Parathyroid adenoma (tissue), 2 donors: ENCODE results near the gene ANKRD23.

Experiments
- H2AFZ ChIP-seq: fragments of 300-600 bp; sonication (generic); one replicate; pipeline ENCODE4 v1.7.0; 2017; ENCODE audit warnings: antibody characterized with exemption, mild to moderate bottlenecking
- H3K27ac ChIP-seq: fragments of 300-600 bp; sonication (generic); one replicate; pipeline ENCODE4 v1.7.0; 2017
- H3K27me3 ChIP-seq: fragments of 300-600 bp; sonication (generic); one replicate; pipeline ENCODE4 v1.7.0; 2017; ENCODE audit warnings: low read length; ENCODE audit not compliant: control insufficient read depth, insufficient read depth
- H3K36me3 ChIP-seq: fragments of 300-600 bp; sonication (generic); one replicate; pipeline ENCODE4 v1.7.0; 2017; ENCODE audit warnings: low read length; ENCODE audit not compliant: control insufficient read depth, insufficient read depth
- H3K4me1 ChIP-seq: fragments of 300-600 bp; sonication (generic); one replicate; pipeline ENCODE4 v1.7.0; 2017; ENCODE audit warnings: control low read depth
- H3K4me2 ChIP-seq: fragments of 300-600 bp; sonication (generic); one replicate; pipeline ENCODE4 v1.7.0; 2017; ENCODE audit warnings: low read length
- H3K4me3 ChIP-seq: fragments of 300-600 bp; sonication (generic); one replicate; pipeline ENCODE4 v1.7.0; 2017; ENCODE audit warnings: low read depth, low read length
- H3K79me2 ChIP-seq: fragments of 300-600 bp; sonication (generic); one replicate; pipeline ENCODE4 v1.7.0; 2017; ENCODE audit warnings: control low read depth
- H3K9ac ChIP-seq: fragments of 300-600 bp; sonication (generic); one replicate; pipeline ENCODE4 v1.7.0; 2017; ENCODE audit warnings: mild to moderate bottlenecking
- H3K9me3 ChIP-seq: fragments of 300-600 bp; sonication (generic); one replicate; pipeline ENCODE4 v1.7.0; 2017; ENCODE audit warnings: low read length; ENCODE audit not compliant: control insufficient read depth
- TF ChIP-seq, protein P1 (sequence below): fragments of 300-600 bp; sonication (generic); IDR thresholded peaks from one replicate; pipeline ENCODE4 v1.7.0; 2017; ENCODE audit warnings: antibody characterized with exemption, mild to moderate bottlenecking
- donor health status: primary hyperparathyroidism.

The ANKRD23 gene

DNA sequence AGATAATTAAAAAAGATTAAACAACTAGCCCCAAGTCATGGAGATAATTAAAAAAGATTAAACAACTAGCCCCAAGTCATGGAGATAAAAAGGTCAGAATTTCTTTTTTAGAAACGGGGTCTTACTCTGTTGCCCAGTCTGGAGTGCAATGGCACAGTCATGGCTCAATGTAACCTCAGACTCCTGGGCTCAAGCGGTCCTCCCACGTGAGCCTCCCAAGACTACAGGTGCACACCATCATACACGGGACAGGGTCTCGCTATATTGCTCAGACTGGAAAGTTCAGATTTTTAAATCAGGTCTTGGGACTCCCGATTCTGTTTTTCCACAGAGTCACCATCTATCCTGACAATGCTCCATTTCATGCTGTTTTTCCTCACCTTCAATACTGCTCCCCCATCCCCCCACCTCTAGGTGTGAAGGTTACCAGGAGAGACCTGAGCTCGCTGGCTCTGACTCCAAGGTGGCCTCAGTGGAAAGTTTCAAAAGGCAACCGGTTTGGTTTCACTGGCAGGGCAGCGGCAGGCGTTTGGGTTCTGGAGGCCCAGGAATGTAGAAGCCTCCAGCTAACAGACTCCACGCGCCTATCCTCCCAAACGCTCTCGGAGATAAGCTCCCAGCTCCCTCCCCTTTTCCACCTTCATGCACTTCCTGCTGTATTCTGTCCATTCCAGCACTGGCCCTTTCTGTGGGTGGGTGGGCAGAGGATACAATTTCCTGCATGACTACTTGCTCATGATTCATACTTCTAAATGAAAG is 28.9 kb upstream of the ANKRD23 start:
- Histone ChIP-seq H3K9me3 (no peaks in the 10 kb centered on the region), H3K27ac (no peak overlapping the region), H2AFZ (no peak overlapping the region), H3K79me2 (peaks cover 2% of the 10 kb centered on the region), H3K4me1 (peaks cover 19% of the 10 kb centered on the region), H3K4me2 (no peak overlapping the region), H3K27me3 (no peaks in the 10 kb centered on the region), H3K36me3 (no peaks in the 10 kb centered on the region), H3K4me3 (no peak overlapping the region), H3K9ac (no peak overlapping the region)
- TF ChIP-seq, protein P1, sequence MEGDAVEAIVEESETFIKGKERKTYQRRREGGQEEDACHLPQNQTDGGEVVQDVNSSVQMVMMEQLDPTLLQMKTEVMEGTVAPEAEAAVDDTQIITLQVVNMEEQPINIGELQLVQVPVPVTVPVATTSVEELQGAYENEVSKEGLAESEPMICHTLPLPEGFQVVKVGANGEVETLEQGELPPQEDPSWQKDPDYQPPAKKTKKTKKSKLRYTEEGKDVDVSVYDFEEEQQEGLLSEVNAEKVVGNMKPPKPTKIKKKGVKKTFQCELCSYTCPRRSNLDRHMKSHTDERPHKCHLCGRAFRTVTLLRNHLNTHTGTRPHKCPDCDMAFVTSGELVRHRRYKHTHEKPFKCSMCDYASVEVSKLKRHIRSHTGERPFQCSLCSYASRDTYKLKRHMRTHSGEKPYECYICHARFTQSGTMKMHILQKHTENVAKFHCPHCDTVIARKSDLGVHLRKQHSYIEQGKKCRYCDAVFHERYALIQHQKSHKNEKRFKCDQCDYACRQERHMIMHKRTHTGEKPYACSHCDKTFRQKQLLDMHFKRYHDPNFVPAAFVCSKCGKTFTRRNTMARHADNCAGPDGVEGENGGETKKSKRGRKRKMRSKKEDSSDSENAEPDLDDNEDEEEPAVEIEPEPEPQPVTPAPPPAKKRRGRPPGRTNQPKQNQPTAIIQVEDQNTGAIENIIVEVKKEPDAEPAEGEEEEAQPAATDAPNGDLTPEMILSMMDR: no peak

DNA sequence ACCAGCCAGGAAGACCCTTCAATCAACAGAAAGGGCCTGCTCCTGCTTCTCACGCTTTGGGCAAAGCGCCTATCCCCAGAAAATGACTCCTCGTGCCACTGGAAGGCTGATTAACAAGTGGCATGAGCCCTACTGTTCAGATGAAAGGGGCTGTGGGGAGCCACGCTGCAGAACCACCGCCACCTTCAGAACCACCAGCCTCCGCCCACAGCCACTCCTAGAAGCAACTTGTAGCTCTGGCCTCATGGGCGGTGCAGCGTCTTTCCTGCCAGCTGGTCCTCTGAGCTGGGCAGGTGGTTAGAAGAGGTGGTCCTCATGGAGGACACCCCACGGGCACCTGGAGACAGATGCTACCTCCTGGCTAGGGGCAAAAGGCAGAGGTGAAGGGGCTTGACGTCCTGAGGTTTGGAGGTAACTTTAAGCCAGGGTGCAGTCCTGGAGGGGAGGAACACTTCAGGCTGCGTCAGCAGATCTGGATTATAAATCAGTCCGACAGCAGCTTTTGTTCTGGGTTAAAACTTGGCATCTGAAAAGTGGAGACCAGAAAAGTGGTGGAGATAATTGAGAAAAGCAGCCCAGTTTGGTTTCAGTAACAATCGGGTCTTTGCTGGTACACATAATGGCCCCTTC is 26.9 kb upstream of the ANKRD23 start:
- TF ChIP-seq, protein P1: no peak
- H3K4me1 ChIP-seq: peaks cover 19% of the 10 kb centered on the region

DNA sequence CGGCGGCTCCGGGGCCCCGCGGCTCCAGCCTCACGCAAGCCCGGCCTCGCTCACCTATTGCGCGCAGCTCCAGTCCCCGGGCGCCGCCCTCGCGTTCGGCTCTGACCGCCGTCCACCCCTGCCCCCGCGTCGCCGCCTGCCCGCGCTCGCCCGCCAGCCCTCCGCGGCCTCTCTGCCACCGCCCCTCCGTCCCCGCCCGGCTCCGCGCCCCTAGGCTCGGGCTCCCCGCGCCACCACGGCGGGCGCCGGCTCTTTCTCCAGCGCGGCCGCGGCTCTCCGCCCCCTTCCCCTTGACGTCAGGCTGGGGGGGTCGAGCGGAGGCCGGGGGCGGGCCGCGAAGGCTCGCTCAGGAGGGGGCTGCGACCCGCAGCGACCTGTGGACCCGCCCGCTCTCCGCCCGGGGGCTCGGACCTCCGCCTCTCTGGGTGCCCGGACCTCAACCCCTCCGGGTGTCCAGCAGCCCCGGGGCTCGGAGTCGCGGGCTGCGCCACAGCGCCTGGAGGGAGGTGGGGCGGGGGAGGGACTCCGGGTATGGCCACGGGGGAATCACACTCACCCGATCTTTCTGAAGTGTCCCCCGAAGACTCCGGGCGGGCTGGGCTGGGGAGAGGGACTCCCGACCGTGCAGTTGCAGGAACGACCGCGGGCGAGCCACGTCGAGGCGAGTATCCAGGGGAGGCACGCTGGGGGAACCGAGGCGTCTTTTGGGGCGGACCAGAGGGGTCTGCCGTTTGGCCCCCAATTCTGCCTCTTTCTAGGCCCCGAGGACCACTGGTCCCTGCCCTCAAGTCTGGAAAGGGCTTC is 26.2 kb upstream of the ANKRD23 start, which contains the start of gene SEMA4C:
SEMA4C (minus strand) TSS at position 259 of the 804 bp plus-strand sequence. CDS start 2,194 bp downstream, outside the sequence.
- peaks cover 19% of the 10 kb centered on the region for H3K4me1 ChIP-seq
- TF ChIP-seq, protein P1: no peak
- peak within 1 kb of the TSS; percentile 96 for H2AFZ ChIP-seq
- no peaks in the 10 kb centered on the region for H3K9me3 ChIP-seq
- H3K36me3 ChIP-seq: no peaks in the 10 kb centered on the region
- peaks cover 2% of the 10 kb centered on the region for H3K79me2 ChIP-seq
- peak within 1 kb of the TSS; percentile 92 for H3K9ac ChIP-seq
- H3K27ac ChIP-seq: peak within 1 kb of the TSS; percentile 83
- H3K4me3 ChIP-seq: peak within 1 kb of the TSS; percentile 80
- H3K4me2 ChIP-seq: peak within 1 kb of the TSS; percentile 84
- no peaks in the 10 kb centered on the region for H3K27me3 ChIP-seq

More for the DNA sequence above, 26.9 kb upstream of the ANKRD23 start:
- Histone ChIP-seq H2AFZ (peak overlapping the region; percentile 96), H3K4me2 (peak overlapping the region; percentile 57), H3K4me3 (peak overlapping the region; percentile 80), H3K27ac (peak overlapping the region; percentile 81), H3K9me3 (no peaks in the 10 kb centered on the region), H3K36me3 (no peaks in the 10 kb centered on the region), H3K9ac (no peak overlapping the region), H3K79me2 (peaks cover 2% of the 10 kb centered on the region), H3K27me3 (no peaks in the 10 kb centered on the region)

DNA sequence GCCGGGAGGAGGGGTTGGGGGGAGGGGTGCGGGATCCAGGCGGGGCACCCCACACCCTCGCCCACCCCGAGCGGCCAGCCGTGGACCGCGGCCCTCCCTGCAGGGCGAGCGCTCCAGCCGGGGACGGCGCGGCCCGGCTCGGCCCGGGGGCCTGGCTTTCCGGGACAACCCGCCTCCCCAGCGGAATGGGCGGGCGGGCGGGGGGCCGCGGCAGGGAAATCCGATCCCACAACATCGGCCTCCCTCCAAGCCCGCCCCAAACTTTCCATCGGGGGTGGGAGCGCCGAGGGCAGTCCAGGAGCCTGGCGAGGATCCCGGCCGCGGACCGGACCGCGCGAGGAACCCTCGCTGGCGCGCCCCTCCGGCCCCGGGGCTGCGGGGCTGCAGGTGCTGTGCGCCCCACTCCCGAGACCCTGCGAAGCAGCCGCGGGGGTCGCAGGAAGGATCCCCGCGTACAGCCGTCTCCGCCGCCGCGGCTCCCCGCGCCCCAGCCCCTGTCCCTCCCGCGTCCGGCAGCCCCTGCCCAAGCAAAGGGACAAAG is 25.5 kb upstream of the ANKRD23 start:
- peak overlapping the region; percentile 92 for H3K9ac ChIP-seq
- H3K27me3 ChIP-seq: no peaks in the 10 kb centered on the region
- peak overlapping the region; percentile 83 for H3K27ac ChIP-seq
- H3K79me2 ChIP-seq: peaks cover 2% of the 10 kb centered on the region
- peak overlapping the region; percentile 84 for H3K4me2 ChIP-seq
- H3K9me3 ChIP-seq: no peaks in the 10 kb centered on the region
- no peaks in the 10 kb centered on the region for H3K36me3 ChIP-seq
- TF ChIP-seq, protein P1: no peak
- peak overlapping the region; percentile 80 for H3K4me3 ChIP-seq
- peaks cover 14% of the 10 kb centered on the region for H3K4me1 ChIP-seq
- peak overlapping the region; percentile 96 for H2AFZ ChIP-seq
